UCSD-AML1 (cell line): Measurements from ENCODE around the gene PTTG2.
"Not testable (repeated sequence)": the region's sequence is repeated elsewhere in the genome, so short reads cannot be mapped to it uniquely, and the experiment has no call there.

Source experiments
- DNase-seq: peaks from one replicate; lab custom pipeline; 2025; ENCODE audit not compliant: unreplicated experiment; lab: John Stamatoyannopoulos, UW

The PTTG2 gene

DNA sequence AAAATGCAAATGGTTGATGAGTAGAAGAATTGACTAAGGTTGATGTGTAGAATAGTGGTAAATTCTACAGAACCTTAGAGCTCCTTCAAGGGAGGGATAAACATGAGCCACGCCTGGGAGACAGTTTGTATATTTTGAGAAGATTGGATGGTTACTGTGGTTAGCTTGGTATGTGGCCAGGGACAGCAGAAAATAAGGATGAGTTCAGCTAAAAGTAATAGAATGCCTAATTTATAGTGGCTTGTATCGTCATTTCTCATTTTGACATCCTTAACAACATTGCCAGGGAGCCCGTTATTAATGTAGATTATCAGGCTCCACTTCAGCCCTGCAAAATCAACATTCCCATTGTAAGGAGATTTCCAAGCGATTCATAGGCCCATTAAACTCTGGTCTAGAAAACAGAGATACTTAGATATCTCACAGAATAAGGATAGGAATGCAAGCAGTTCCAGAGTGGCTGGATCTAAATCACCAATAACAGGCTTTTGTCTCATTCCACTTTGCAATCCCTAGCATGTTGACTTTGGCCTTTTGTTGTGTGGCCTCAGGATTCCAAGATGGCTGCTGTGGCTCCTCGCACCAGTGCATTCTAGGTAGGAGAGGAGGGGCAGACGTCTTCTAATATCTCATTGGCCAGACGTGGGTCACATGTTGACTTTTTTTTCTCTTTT, 6.4 kb upstream of the PTTG2 start:
- DNase-seq: no peak

- DNase-seq: no peak
Measured at GRCh38 chr4:37956941-37957340, 3.3 kb upstream of the PTTG2 start.

- DNase-seq: no peak
Measured at GRCh38 chr4:37958932-37959331, 1.3 kb upstream of the PTTG2 start.

DNA sequence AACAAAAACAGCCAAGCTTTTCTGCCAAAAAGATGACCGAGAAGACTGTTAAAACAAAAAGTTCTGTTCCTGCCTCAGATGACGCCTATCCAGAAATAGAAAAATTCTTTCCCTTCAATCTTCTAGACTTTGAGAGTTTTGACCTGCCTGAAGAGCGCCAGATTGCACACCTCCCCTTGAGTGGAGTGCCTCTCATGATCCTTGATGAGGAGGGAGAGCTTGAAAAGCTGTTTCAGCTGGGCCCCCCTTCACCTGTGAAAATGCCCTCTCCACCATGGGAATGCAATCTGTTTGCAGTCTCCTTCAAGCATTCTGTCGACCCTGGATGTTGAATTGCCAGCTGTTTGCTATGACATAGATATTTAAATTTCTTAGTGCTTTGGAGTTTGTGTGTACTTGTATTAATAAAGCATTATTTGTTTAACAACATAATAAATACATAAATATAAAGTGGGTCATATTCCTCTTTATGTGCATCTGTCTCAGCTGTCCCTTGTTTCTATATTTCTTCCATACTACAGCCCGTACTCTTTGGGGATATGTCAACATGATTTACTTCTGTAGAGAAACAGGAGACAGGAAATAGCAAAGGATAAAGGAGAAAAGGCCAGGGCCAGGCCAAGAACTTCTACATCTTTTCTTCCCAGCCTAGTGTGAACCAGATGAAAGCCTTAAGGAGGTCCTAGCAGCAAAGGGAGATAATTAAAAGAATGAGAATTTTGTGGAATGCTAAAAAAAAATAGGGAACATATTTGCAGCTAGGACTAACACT, 667 bp downstream of the PTTG2 start:
- no peak for DNase-seq

GRCh38 chr4:37964734-37965457, 4.7 kb downstream of the PTTG2 start:
- DNase-seq: no peak

GRCh38 chr4:37966044-37966443, 5.8 kb downstream of the PTTG2 start:
- no peak for DNase-seq

DNA sequence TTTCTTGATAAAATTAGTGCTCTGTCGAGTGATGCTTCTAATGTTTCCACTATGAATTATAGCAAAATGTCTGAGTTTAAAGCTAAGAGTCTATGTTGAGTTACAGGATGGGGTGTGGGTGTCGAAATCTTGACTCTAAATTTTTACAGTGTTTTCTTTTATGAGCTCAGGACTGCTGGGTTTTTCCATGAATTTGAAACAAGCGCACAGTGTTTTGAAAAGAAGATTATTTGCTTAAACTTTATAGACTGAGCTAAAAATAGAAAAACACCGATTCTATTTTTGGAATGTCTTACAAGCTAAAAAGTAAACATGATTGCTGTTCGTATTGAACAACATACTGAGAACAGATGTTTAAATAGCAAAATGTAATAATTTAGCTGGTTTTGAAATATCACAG, 7.5 kb downstream of the PTTG2 start:
- no peak for DNase-seq

DNA sequence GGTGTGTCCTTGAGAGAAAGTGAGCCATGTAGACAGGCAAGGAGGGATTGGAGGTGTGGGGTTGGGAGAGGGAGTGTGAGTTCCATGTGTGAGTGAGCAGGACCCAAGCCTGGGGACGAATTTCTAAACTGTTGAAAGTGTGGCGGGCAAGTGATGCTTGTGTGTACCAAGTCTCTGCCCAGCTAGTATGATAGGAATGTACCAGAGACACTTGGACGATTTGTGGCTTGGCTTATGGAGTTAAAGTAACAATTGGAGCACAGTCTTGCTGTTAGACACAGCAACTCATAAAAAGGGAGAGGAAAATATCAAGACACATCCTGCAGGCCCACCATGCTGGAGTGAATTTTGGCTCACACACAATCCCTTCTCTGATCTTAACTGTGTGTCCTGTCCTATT, 8.5 kb downstream of the PTTG2 start:
- no peak for DNase-seq

DNA sequence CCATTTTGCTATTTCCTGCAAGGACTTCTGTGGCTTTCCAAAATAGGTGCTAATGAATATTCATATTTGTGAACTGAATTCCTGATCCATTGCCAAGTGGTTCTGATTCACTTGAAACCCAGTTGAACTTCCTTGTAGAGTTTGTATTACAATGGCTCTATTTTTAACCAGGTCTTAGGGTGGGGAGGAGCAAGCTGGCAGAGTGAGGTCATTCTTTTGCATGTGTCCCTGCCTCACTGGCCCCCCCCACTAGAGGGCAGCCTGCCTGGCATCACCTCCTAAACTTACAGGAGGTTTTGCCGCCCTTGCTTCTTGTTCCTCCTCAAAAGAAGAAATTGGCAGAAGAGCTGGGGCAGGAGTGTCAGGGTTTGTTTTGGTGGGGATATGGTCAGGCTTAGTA, 10.5 kb downstream of the PTTG2 start:
- peak; percentile 60 for DNase-seq

DNA sequence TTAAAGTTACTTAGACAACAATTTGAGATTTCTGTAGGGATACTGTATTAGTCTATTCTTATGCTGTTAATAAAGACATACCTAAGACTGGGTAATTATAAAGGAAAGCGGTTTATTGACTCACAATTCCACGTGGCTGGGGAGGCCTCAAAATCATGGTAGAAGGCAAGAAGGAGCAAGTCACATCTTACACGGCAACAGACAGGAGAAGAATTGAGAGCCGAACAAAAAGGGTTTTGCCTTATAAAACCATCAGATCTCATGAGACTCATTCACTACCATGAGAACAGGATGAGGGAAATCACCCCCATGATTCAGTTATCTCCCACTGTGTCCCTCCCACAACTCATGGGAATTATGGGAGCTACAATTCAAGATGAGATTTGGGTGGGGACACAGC, 11.0 kb downstream of the PTTG2 start:
- DNase-seq: no peak

GRCh38 chr4:37973441-37973840, 13.2 kb downstream of the PTTG2 start:
- DNase-seq: no peak

DNA sequence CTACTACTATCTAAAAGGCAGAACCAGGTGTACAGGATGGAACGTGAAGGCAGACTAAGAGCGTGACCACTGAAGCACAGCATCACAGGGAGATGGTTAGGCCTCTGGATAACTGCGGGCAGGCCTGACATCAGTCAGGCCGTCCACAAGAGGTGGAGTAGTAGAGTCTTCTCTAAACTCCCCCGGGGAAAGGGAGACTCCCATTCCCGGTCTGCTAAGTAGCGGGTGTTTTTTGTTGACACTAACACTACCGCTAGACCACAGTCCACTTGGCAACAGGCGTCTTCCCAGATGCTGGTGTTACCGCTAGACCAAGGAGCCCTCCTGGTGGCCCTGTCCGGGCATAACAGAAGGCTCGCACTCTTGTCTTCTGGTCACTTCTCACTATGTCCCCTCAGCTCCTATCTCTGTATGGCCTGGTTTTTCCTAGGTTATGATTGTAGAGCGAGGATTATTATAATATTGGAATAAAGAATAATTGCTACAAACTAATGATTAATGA, 15.2 kb downstream of the PTTG2 start:
- DNase-seq: not testable (repeated sequence)

DNA sequence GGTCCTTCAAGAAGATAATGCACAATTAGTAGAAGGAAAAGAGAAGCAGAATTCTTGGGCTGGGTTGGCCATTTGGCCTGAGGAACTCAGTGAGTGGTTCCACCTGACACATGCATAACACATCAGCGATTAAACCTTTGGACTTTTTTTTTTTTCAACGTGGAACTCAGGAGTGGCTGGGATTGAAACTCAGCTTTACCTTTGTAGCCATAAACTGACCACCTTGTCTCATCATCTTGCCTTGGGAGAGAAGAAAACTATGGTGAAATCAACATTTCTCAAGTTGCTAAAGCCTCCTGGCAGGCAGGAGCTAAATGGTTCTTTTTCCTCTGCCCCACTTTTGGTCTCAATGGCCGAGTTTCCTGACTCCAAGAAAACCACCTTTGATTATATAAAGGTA, 16.3 kb downstream of the PTTG2 start:
- DNase-seq: no peak

DNA sequence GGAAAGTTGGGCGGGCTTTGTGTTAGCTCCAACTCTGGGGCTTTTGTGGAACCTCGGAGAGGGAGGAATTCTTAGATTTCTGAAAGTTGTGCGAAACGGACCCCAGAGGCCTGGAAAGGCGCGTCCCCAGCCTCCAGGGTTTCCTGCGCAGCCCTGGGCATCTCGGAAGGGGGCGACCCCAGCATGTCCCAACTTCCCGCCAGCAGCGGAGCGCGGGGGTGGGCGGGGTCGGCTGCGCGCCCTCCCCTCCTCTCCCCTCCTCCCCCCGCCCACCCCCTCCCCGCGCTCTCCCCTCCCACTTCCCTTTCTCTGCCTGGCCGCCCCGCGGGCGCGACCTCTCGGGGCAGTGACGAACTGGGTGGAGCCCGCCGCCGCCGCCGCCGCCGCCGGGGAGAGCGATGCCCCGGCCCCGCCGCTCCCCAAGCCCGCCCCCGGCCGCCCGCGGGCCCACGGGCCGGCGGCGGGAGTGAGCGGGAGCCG, 16.8 kb downstream of the PTTG2 start:
- DNase-seq: peak; percentile 84

GRCh38 chr4:37977471-37978247, 17.5 kb downstream of the PTTG2 start:
- DNase-seq: peak; percentile 84

DNA sequence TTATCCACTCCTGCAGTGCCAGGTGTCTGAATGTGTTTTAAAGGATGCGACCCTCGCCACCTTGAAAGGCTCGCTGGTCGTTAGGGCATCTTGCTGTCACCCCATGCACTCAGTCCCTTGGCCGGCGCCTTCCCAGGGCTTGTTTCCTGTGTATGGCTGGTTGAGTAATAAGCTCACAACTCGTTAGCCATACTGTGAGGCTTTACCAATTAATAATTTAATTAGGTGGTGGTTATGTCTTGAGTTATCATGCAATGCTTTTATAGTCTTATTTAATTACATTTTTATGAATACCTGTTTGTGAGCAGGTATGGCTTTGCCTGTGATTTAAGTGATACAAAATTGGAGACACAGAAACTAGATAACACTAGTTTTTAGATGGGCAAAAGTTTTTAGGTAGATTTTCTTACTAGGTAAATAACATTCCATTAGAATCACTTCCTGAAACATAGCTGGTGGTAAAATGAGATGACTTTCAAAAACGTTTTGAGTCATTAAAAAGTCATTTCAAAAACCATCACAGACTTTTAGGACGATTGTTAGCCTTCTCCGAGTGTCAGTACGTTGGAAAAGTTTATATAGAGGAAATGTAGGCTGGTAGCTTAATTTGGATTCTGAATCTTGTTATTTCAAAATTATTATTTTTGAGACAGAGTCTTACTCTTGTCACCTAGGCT, 18.2 kb downstream of the PTTG2 start:
- peak; percentile 45 for DNase-seq

GRCh38 chr4:37980246-37980645, 20.0 kb downstream of the PTTG2 start:
- no peak for DNase-seq

DNA sequence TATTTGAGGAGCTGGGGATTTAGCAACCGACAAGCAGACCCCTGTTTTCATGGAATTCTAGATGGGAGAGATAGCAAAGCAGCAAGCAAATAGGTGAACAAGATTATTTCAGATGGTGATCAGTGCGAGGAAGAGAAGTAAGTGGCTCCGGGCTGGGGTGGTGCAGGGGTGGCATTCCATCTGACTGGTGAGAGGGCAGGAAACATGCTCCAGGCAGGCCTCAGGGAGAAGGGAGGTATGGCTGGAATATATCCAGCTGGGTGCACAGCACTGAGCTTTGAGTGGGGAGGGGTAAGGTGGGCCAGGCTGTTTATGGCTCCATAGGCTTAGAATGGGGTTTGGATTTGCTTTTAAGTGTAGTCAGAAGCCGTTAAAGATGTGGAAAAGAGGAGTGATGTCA, 21.2 kb downstream of the PTTG2 start:
- no peak for DNase-seq

- no peak for DNase-seq
Measured at GRCh38 chr4:37981844-37982720, 21.9 kb downstream of the PTTG2 start.
